ENCODE measurements around the gene EZR. TPM values are rescaled to one million over a fixed set of nuclear protein-coding genes. Genes with fewer than 3 reads are reported as not detected.

Gene EZR
- total and polyA plus RNA-seq, 9 of the 15 experiments (the other 6 are each of a cell fraction or from before 2014, with no cell fraction given), result 36.5 to 162 (median 104) TPM

DNA sequence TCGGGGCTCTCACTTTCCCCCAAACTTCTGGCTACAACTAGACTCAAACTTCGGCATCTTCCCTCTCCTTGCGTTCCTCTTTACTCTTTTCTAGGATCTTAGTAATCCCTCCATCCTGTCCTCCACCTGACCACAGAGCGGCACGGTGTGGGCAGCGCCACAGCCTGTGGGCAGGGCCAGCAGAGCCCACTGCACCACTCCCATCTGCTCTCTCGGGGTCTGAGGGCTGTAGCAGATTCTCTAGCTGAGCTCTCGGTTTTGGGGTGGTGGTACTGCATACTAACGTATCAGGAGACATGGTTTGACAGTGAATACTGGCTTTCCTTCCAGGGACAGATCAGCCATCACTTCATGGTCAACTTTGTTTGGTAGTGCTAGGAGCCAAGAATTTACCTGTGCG, 57.4 kb downstream of the EZR start:
- H3K36me3 ChIP-seq (ENCODE audit: control insufficient read depth, insufficient read depth, low read length), result peaks cover 24% of the 10 kb centered on the region
- no peaks in the 10 kb centered on the region for H3K9me3 ChIP-seq (replicated peaks; ENCODE audit: control insufficient read depth, insufficient read depth, low read depth, low read length)
- in situ Hi-C loops (cut with MboI), result no loop called here
- peak; percentile 6 for FAIRE-seq
- no peak overlapping the region for H3K27ac ChIP-seq (ENCODE audit: extremely low read depth, low read depth, low read length)
- POLR2A ChIA-PET, result interaction anchor here (0.7 to 3.1 kb wide), 3 partner anchors 10 to 309 kb away, joined by 3 to 16 read pairs (median 11); no protein-coding TSS in a partner anchor
- no TSS peak for BruUV-seq (replicated peaks)
- no peak overlapping the region for H2AFZ ChIP-seq (ENCODE audit: low read depth, low read length)
- H4K20me1 ChIP-seq (replicated peaks; ENCODE audit: control insufficient read depth, insufficient read depth, low read length), result peaks cover 9% of the 10 kb centered on the region; the same call in 1 of the 2 replicates
- no peak overlapping the region for H3K4me2 ChIP-seq (ENCODE audit: insufficient read depth, low read length)
- no peak for ATAC-seq
- H3K4me3 ChIP-seq, result no peak overlapping the region
- TF ChIP-seq STAT5A (IDR thresholded peaks at IDR 0.05; ENCODE audit: borderline replicate concordance, low read length) (no peak), RBM22 (IDR thresholded peaks at IDR 0.05; ENCODE audit: low read depth, low read length, poor library complexity, severe bottlenecking) (no peak), TCF3 (CRISPR knock-in tag; IDR thresholded peaks at IDR 0.05) (no peak), MTF1 (CRISPR knock-in tag; IDR thresholded peaks at IDR 0.05; ENCODE audit: borderline replicate concordance) (no peak), KAT8 (IDR thresholded peaks at IDR 0.05; ENCODE audit: low read depth) (no peak), MTA3 (IDR thresholded peaks at IDR 0.05; ENCODE audit: borderline replicate concordance) (no peak), MCM3 (IDR thresholded peaks at IDR 0.05) (no peak), ZNF551 (CRISPR knock-in tag; IDR thresholded peaks at IDR 0.05) (no peak), GTF2E2 (tag; IDR thresholded peaks at IDR 0.05) (no peak), GATA2 (CRISPR knock-in tag; IDR thresholded peaks at IDR 0.05) (no peak), CBX3 (IDR thresholded peaks at IDR 0.05; ENCODE audit: borderline replicate concordance in 1 of 2, low read length in 2 of 2) (no peak), POLR3G (IDR thresholded peaks at IDR 0.05; ENCODE audit: extremely low read depth, insufficient read length, insufficient replicate concordance) (no peak)
- TF ChIP-seq, protein P1, sequence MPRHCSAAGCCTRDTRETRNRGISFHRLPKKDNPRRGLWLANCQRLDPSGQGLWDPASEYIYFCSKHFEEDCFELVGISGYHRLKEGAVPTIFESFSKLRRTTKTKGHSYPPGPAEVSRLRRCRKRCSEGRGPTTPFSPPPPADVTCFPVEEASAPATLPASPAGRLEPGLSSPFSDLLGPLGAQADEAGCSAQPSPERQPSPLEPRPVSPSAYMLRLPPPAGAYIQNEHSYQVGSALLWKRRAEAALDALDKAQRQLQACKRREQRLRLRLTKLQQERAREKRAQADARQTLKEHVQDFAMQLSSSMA (CRISPR knock-in tag; IDR thresholded peaks at IDR 0.05), result no peak
- H3K79me2 ChIP-seq (ENCODE audit: control insufficient read depth, insufficient read depth, low read length), result no peaks in the 10 kb centered on the region
- no peak overlapping the region for H3K9ac ChIP-seq (ENCODE audit: insufficient read depth in 1 of 2, low read depth in 2 of 2, low read length in 2 of 2)
- H3K27me3 ChIP-seq (ENCODE audit: control insufficient read depth in 2 of 2, insufficient read depth in 2 of 2, low read length in 2 of 2), result 0 out of 5 replicates have a peak, but pooled peaks cover 0 to 4% of the 10 kb centered on the region in 2 experiments
- CTCF ChIA-PET (ENCODE audit: low intra/inter-chr PET ratio), result no interaction called here
- H3K9me1 ChIP-seq (ENCODE audit: control insufficient read depth, insufficient read depth, low read length), result no peaks in the 10 kb centered on the region
- no peak for DNase-seq (ENCODE audit: extremely low read depth in 1 of 4, low spot score in 3 of 4)
- H3K4me1 ChIP-seq (replicated peaks in 1 of 2; ENCODE audit: control insufficient read depth in 2 of 2, insufficient read depth in 2 of 2, low read length in 2 of 2), result peaks cover 23 to 45% of the 10 kb centered on the region in 2 experiments; a peak in 4 of 5 replicates
- 81% methylated on average over 8 of the region's 10 CpGs for WGBS (ENCODE audit: insufficient coverage, low coverage, missing lambda C conversion rate)
- intact Hi-C loops (cut with micrococcal nuclease), result loop anchor here (2.0 kb wide), 1 partner anchor 43 kb away; no protein-coding TSS in a partner anchor
